CD14-positive monocyte (primary cell): ENCODE measurements around the gene CUTA. TPM values are rescaled to one million over a fixed set of nuclear protein-coding genes. Genes with fewer than 3 reads are reported as not detected.
A peak's percentile ranks its signal among the peaks of the same experiment; 100 is the strongest.

Experiments used
- DNase-seq, 3 donors: peaks; one replicate each; pipeline ENCODE4 v3.0.0-alpha.2; 2011 to 2022
- H2AFZ ChIP-seq: 2 replicates; pipeline ENCODE4 v1.6.0; 2012; ENCODE audit warnings: mild to moderate bottlenecking, low read depth, low read length, inconsistent platforms; ENCODE audit not compliant: insufficient read depth, poor library complexity, severe bottlenecking
- H3K27ac ChIP-seq, 2 donors: 1 replicate in 1 of 2; 2 replicates in 1 of 2; pipeline ENCODE4 v1.5.1; 2012 to 2013; ENCODE audit warnings: low read length in 2 of 2, control low read depth in 1 of 2, inconsistent platforms in 1 of 2, low read depth in 1 of 2, mild to moderate bottlenecking in 1 of 2
- H3K27me3 ChIP-seq, 2 donors: one replicate each; pipeline versions ENCODE4 v1.6.0 to v1.6.1; 2011 to 2013; ENCODE audit warnings: low read length in 2 of 2; ENCODE audit not compliant: control insufficient read depth in 2 of 2, insufficient read depth in 2 of 2
- H3K36me3 ChIP-seq, 2 donors: replicated peaks in 1 of 2; 1 replicate in 1 of 2; 2 replicates in 1 of 2; pipeline versions ENCODE4 v1.5.1 to v1.6.1; 2012 to 2013; ENCODE audit warnings: low read length in 2 of 2, control low read depth in 1 of 2, inconsistent platforms in 1 of 2, mild to moderate bottlenecking in 1 of 2; ENCODE audit not compliant: insufficient read depth in 2 of 2, control insufficient read depth in 1 of 2
- H3K4me1 ChIP-seq, 2 donors: 1 replicate in 1 of 2; 2 replicates in 1 of 2; pipeline versions ENCODE4 v1.5.1 to v1.6.1; 2012 to 2013; ENCODE audit warnings: low read length in 2 of 2, control low read depth in 1 of 2, inconsistent platforms in 1 of 2, mild to moderate bottlenecking in 1 of 2, moderate library complexity in 1 of 2; ENCODE audit not compliant: insufficient read depth in 2 of 2, control insufficient read depth in 1 of 2
- H3K4me2 ChIP-seq: replicated peaks from 2 replicates; pipeline ENCODE3; 2012; ENCODE audit warnings: low read length, moderate library complexity, mild to moderate bottlenecking; ENCODE audit not compliant: poor library complexity, severe bottlenecking; ENCODE audit errors: extremely low read depth
- H3K4me3 ChIP-seq, 3 experiments: fragments of 200-600 bp in 1 of 3; sonication (generic) in 1 of 3; replicated peaks in 1 of 3; 1 replicate in 2 of 3; 2 replicates in 1 of 3; pipeline ENCODE4 v1.5.1; 2011 to 2013; ENCODE audit warnings: low read length in 3 of 3, mild to moderate bottlenecking in 3 of 3, control low read depth in 2 of 3, low read depth in 2 of 3, inconsistent platforms in 1 of 3, moderate library complexity in 1 of 3
- H3K79me2 ChIP-seq: 2 replicates; pipeline ENCODE4 v1.6.0; 2012; ENCODE audit warnings: mild to moderate bottlenecking, control low read depth, inconsistent platforms, low read length, moderate library complexity; ENCODE audit not compliant: insufficient read depth
- H3K9ac ChIP-seq: 2 replicates; pipeline ENCODE4 v1.6.0; 2017; ENCODE audit warnings: low read length, mild to moderate bottlenecking; ENCODE audit not compliant: insufficient read depth, poor library complexity, severe bottlenecking
- H3K9me3 ChIP-seq, 2 donors: replicated peaks in 1 of 2; 1 replicate in 1 of 2; 2 replicates in 1 of 2; pipeline versions ENCODE4 v1.5.1 to v1.6.1; 2012 to 2013; ENCODE audit warnings: low read length in 2 of 2, control low read depth in 1 of 2; ENCODE audit not compliant: control insufficient read depth in 1 of 2, insufficient read depth in 1 of 2
- H4K20me1 ChIP-seq: 2 replicates; pipeline ENCODE4 v1.6.0; 2012; ENCODE audit warnings: mild to moderate bottlenecking, low read length, control low read depth, moderate library complexity; ENCODE audit not compliant: insufficient read depth
- H3K27ac Mint-ChIP-seq, 7 donors: one replicate each; pipeline ENCODE4 v1.8.0; 2020; ENCODE audit warnings: mild to moderate bottlenecking in 7 of 7, mixed read lengths in 7 of 7, moderate library complexity in 6 of 7, inconsistent platforms in 2 of 7
- H3K27me3 Mint-ChIP-seq, 3 donors: one replicate each; pipeline ENCODE4 v1.8.0; 2021 to 2022; ENCODE audit warnings: low read depth in 3 of 3, mild to moderate bottlenecking in 3 of 3, mixed read lengths in 3 of 3, moderate library complexity in 3 of 3, inconsistent platforms in 1 of 3
- H3K36me3 Mint-ChIP-seq, 2 donors: one replicate each; pipeline ENCODE4 v1.8.0; 2020; ENCODE audit warnings: mixed read lengths in 2 of 2, inconsistent platforms in 1 of 2, mild to moderate bottlenecking in 1 of 2
- H3K4me1 Mint-ChIP-seq: one replicate; pipeline ENCODE4 v1.8.0; 2020; ENCODE audit warnings: mild to moderate bottlenecking, mixed read lengths
- H3K4me3 Mint-ChIP-seq, 2 donors: one replicate each; pipeline ENCODE4 v1.8.0; 2020; ENCODE audit warnings: mild to moderate bottlenecking in 2 of 2, mixed read lengths in 2 of 2, moderate library complexity in 1 of 2
- H3K9me3 Mint-ChIP-seq, 7 donors: one replicate each; pipeline ENCODE4 v1.8.0; 2020 to 2022; ENCODE audit warnings: mixed read lengths in 7 of 7, mild to moderate bottlenecking in 6 of 7, moderate library complexity in 6 of 7, inconsistent platforms in 2 of 7
- CTCF ChIP-seq: fragments of 200-600 bp; IDR thresholded peaks from one replicate; pipeline ENCODE4 v1.8.0; 2022; ENCODE audit warnings: antibody characterized with exemption, mild to moderate bottlenecking
- WGBS: methylation state at CpG from one replicate; pipeline ENCODE4 v1.1.5; 2013; ENCODE audit warnings: missing lambda C conversion rate; ENCODE audit not compliant: insufficient coverage; 5-methylcytosine and 5-hydroxymethylcytosine counted together
- intact Hi-C, 2 donors: fragments of 100-400 bp; cut with micrococcal nuclease; formaldehyde crosslinking; loops; one replicate each; pipeline versions ENCODE4 v1.15.0 to v1.15.1; 2023
- polyA plus RNA-seq, 3 donors: library from polyadenylated mRNA; depleted of rRNA in 1 of 3; unstranded in 2 of 3; stranded (reverse) in 1 of 3; fragments of 300-500 nt in 2 of 3; fragments of >200 nt in 1 of 3; fragmentation: Illumina TruSeq in 2 of 3; gene quantifications; 1 replicate in 2 of 3; 2 replicates in 1 of 3; pipeline ENCODE4 v1.2.3, GENCODE V29; 2012 to 2021

Gene CUTA
- polyA plus RNA-seq, 3 donors, result 137 to 160 (median 153) TPM

GRCh38 chr6:33430334-33430733 is 12.4 kb upstream of the CUTA start:
- H3K79me2 ChIP-seq, result no peaks in the 10 kb centered on the region
- Mint-ChIP-seq H3K4me3 (no peak overlapping the region), H3K9me3 (peaks cover 0 to 5% (median 0%) of the 10 kb centered on the region in 7 donors), H3K36me3 (peaks cover 5 to 18% of the 10 kb centered on the region in 2 donors), H3K27ac (no peak overlapping the region), H3K27me3 (peaks cover 20 to 40% (median 24%) of the 10 kb centered on the region in 3 donors), H3K4me1 (peaks cover 72% of the 10 kb centered on the region)
- H3K4me1 ChIP-seq, result peaks cover 47 to 64% of the 10 kb centered on the region in 2 donors
- no peak overlapping the region for H2AFZ ChIP-seq
- H3K27me3 ChIP-seq, result peaks cover 0 to 3% of the 10 kb centered on the region in 2 donors
- H3K27ac ChIP-seq, result no peak overlapping the region
- H3K9me3 ChIP-seq, result no peaks in the 10 kb centered on the region
- no peaks in the 10 kb centered on the region for H4K20me1 ChIP-seq
- H3K4me3 ChIP-seq, result no peak overlapping the region
- no peak for TF ChIP-seq CTCF
- intact Hi-C loops, result no loop called here
- H3K36me3 ChIP-seq, result peaks cover 0 to 2% of the 10 kb centered on the region in 2 donors
- 34% methylated on average over 2 of the region's 2 CpGs for WGBS
- DNase-seq, result no peak
- H3K4me2 ChIP-seq, result no peak overlapping the region
- no peak overlapping the region for H3K9ac ChIP-seq

- H3K4me1 Mint-ChIP-seq, result peaks cover 79% of the 10 kb centered on the region
- DNase-seq, result no peak
- peaks cover 0 to 3% of the 10 kb centered on the region in 2 donors for H3K27me3 ChIP-seq
- peaks cover 20 to 43% (median 24%) of the 10 kb centered on the region in 3 donors for H3K27me3 Mint-ChIP-seq
- H3K9me3 ChIP-seq, result no peaks in the 10 kb centered on the region
- no peak overlapping the region for H3K4me3 ChIP-seq
- peaks cover 0 to 5% (median 0%) of the 10 kb centered on the region in 7 donors for H3K9me3 Mint-ChIP-seq
- H3K79me2 ChIP-seq, result no peaks in the 10 kb centered on the region
- no peak overlapping the region for H3K4me2 ChIP-seq
- H2AFZ ChIP-seq, result no peak overlapping the region
- WGBS, result no CpG with 5 or more reads among the region's 2 CpGs
- H3K4me1 ChIP-seq, result peaks cover 53 to 70% of the 10 kb centered on the region in 2 donors
- no peaks in the 10 kb centered on the region for H4K20me1 ChIP-seq
- no peak for TF ChIP-seq CTCF
- H3K27ac ChIP-seq, result no peak overlapping the region
- no peak overlapping the region for H3K9ac ChIP-seq
- intact Hi-C loops, result no loop called here
- H3K4me3 Mint-ChIP-seq, result peak overlapping the region in 1 of 2 donors; percentile 32
- H3K27ac Mint-ChIP-seq, result no peak overlapping the region
- peaks cover 2 to 15% of the 10 kb centered on the region in 2 donors for H3K36me3 Mint-ChIP-seq
- no peaks in the 10 kb centered on the region for H3K36me3 ChIP-seq
Measured at GRCh38 chr6:33429750-33430052, 11.8 kb upstream of the CUTA start.
